SK-N-SH (cell line): Measurements from ENCODE around the gene OTOR. TPM values are rescaled to one million over a fixed set of nuclear protein-coding genes. Genes with fewer than 3 reads are reported as not detected.

Experiments
- CTCF ChIA-PET: fragments of 300-600, 350-600 bp; formaldehyde crosslinking; extraction: SDS; loops from one replicate; lab custom pipeline; 2021; lab: Yijun Ruan, JAX
- POLR2A ChIA-PET: fragments of 350-600 bp; sonication (Branson Sonifier 250); formaldehyde crosslinking; extraction: SDS; loops from one replicate; lab custom pipeline; 2020; ENCODE audit warnings: antibody characterized with exemption, inconsistent platforms; lab: Yijun Ruan, JAX
- DNase-seq: peaks from one replicate; pipeline ENCODE4 v3.0.0; 2012
- H2AFZ ChIP-seq: fragments of 200-600 bp; sonication (generic); 2 replicates; pipeline ENCODE4 v1.8.1; 2016; ENCODE audit warnings: antibody characterized with exemption, mild to moderate bottlenecking, low read depth
- H3F3A ChIP-seq: fragments of 200-600 bp; sonication (generic); replicated peaks from 2 replicates; pipeline ENCODE3; 2016; ENCODE audit warnings: antibody characterized with exemption, mild to moderate bottlenecking; ENCODE audit not compliant: insufficient read depth
- H3K27ac ChIP-seq, 2 experiments: fragments of 200-500 bp in 1 of 2; fragments of 200-600 bp in 1 of 2; sonication (Bioruptor generic) in 1 of 2; sonication (generic), shearing (Covaris generic) in 1 of 2; 2 replicates each; pipeline versions ENCODE4 v1.5.1 to v1.6.1; 2014 to 2016; ENCODE audit warnings: low read depth in 2 of 2, inconsistent platforms in 1 of 2, low read length in 1 of 2, mild to moderate bottlenecking in 1 of 2, mixed read lengths in 1 of 2
- H3K27me3 ChIP-seq: fragments of 200-600 bp; sonication (generic), shearing (Covaris generic); 2 replicates; pipeline ENCODE4 v1.6.1; 2016; ENCODE audit warnings: mixed run types; ENCODE audit not compliant: insufficient read depth
- H3K36me3 ChIP-seq, 2 experiments: fragments of 200-500 bp in 1 of 2; fragments of 200-600 bp in 1 of 2; sonication (Bioruptor generic) in 1 of 2; sonication (generic) in 1 of 2; replicated peaks in 1 of 2; 2 replicates each; pipeline versions ENCODE3 to v1.5.1; 2014 to 2016; ENCODE audit warnings: low read length in 1 of 2, mild to moderate bottlenecking in 1 of 2; ENCODE audit not compliant: insufficient read depth in 2 of 2, control insufficient read depth in 1 of 2
- H3K4me1 ChIP-seq, 2 experiments: fragments of 200-500 bp in 1 of 2; fragments of 200-600 bp in 1 of 2; sonication (Bioruptor generic) in 1 of 2; sonication (generic), shearing (Covaris generic) in 1 of 2; 2 replicates each; pipeline versions ENCODE4 v1.5.1 to v1.6.1; 2014 to 2016; ENCODE audit warnings: low read depth in 1 of 2, low read length in 1 of 2, mixed run types in 1 of 2; ENCODE audit not compliant: insufficient read depth in 2 of 2, control insufficient read depth in 1 of 2
- H3K4me2 ChIP-seq: fragments of 200-600 bp; sonication (generic), shearing (Covaris generic); 2 replicates; pipeline ENCODE4 v1.6.1; 2017; ENCODE audit warnings: mixed run types
- H3K4me3 ChIP-seq, 2 experiments: fragments of 200-500 bp in 1 of 2; fragments of 200-600 bp in 1 of 2; sonication (Bioruptor generic) in 1 of 2; sonication (generic), shearing (Covaris generic) in 1 of 2; 2 replicates each; pipeline versions ENCODE4 v1.5.1 to v1.8.1; 2014 to 2016; ENCODE audit warnings: low read depth in 2 of 2, inconsistent platforms in 1 of 2, low read length in 1 of 2, mild to moderate bottlenecking in 1 of 2, mixed read lengths in 1 of 2, moderate library complexity in 1 of 2
- H3K79me2 ChIP-seq: fragments of 200-600 bp; sonication (generic); 2 replicates; pipeline ENCODE4 v1.8.1; 2017; ENCODE audit warnings: mild to moderate bottlenecking; ENCODE audit not compliant: insufficient read depth
- H3K9ac ChIP-seq: fragments of 200-600 bp; sonication (generic); 2 replicates; pipeline ENCODE4 v1.6.1; 2017; ENCODE audit warnings: mixed run types
- H3K9me2 ChIP-seq: fragments of 200-600 bp; sonication (generic); 2 replicates; pipeline ENCODE4 v1.6.1; 2017; ENCODE audit warnings: mixed run types
- H3K9me3 ChIP-seq: fragments of 200-600 bp; sonication (generic); 2 replicates; pipeline ENCODE4 v1.6.1; 2017; ENCODE audit warnings: mixed run types, mild to moderate bottlenecking, moderate library complexity
- H4K20me1 ChIP-seq: fragments of 200-600 bp; sonication (generic); 2 replicates; pipeline ENCODE4 v1.6.1; 2017; ENCODE audit warnings: mild to moderate bottlenecking, mixed run types; ENCODE audit not compliant: insufficient read depth
- CHD2 ChIP-seq: fragments of 150-350 bp; IDR thresholded peaks from 2 replicates; pipeline ENCODE4 v1.6.1; 2018; ENCODE audit warnings: low read length; ENCODE audit not compliant: partially characterized antibody
- ELF1 ChIP-seq: IDR thresholded peaks from 2 replicates; pipeline ENCODE4 v1.4.0; 2012
- EZH2phosphoT487 ChIP-seq: fragments of 200-600 bp; sonication (generic); IDR thresholded peaks from 2 replicates; pipeline ENCODE4 v1.6.1; 2017; ENCODE audit warnings: low read depth, mixed run types, mild to moderate bottlenecking, antibody characterized with exemption, moderate library complexity, borderline replicate concordance
- FOXM1 ChIP-seq: IDR thresholded peaks from 2 replicates; pipeline ENCODE4 v1.4.0; 2012; ENCODE audit warnings: low read depth, mild to moderate bottlenecking
- GABPA ChIP-seq: IDR thresholded peaks from 2 replicates; pipeline ENCODE4 v1.4.0; 2012; ENCODE audit warnings: low read depth, mild to moderate bottlenecking
- JUND ChIP-seq: IDR thresholded peaks from 2 replicates; pipeline ENCODE4 v1.4.0; 2012
- MEF2A ChIP-seq: IDR thresholded peaks from 2 replicates; pipeline ENCODE4 v1.4.0; 2012; ENCODE audit warnings: low read depth, borderline replicate concordance
- POLR2AphosphoS5 ChIP-seq: IDR thresholded peaks from 2 replicates; pipeline ENCODE4 v1.6.1; 2012; ENCODE audit warnings: low read depth, low read length
- RAD21 ChIP-seq: IDR thresholded peaks from 2 replicates; pipeline ENCODE4 v1.6.1; 2012; ENCODE audit warnings: mild to moderate bottlenecking, low read length
- RCOR1 ChIP-seq: fragments of 150-350 bp; IDR thresholded peaks from 2 replicates; pipeline ENCODE4 v1.6.1; 2017; ENCODE audit warnings: antibody characterized with exemption, low read length
- SMC3 ChIP-seq: IDR thresholded peaks from 2 replicates; pipeline ENCODE4 v1.6.1; 2012; ENCODE audit warnings: low read depth, low read length, improper control_type of control experiment
- YY1 ChIP-seq: IDR thresholded peaks from 2 replicates; pipeline ENCODE4 v1.4.0; 2012; ENCODE audit warnings: low read depth, mild to moderate bottlenecking
- WGBS: methylation state at CpG from one replicate; pipeline ENCODE4 v1.1.6; 2017; ENCODE audit warnings: low lambda C conversion rate; 5-methylcytosine and 5-hydroxymethylcytosine counted together
- polyA plus RNA-seq, 3 experiments: library from polyadenylated mRNA; depleted of rRNA; stranded (reverse); fragments of >200 nt; gene quantifications; 2 replicates each; pipeline ENCODE4 v1.2.3, GENCODE V29; 2012
- TF ChIP-seq, protein P1 (sequence below): IDR thresholded peaks from 2 replicates; pipeline ENCODE4 v1.4.0; 2012; ENCODE audit warnings: low read depth, borderline replicate concordance
- TF ChIP-seq, protein P2 (sequence below): fragments of 200-600 bp; sonication (generic); IDR thresholded peaks from 2 replicates; pipeline ENCODE4 v1.6.1; 2017; ENCODE audit warnings: antibody characterized with exemption, mild to moderate bottlenecking, moderate library complexity
- TF ChIP-seq, protein P3 (sequence below): fragments of 150-350 bp; IDR thresholded peaks from 2 replicates; pipeline ENCODE4 v1.6.1; 2017; ENCODE audit warnings: antibody characterized with exemption, low read length, low read depth, borderline replicate concordance

OTOR gene
- polyA plus RNA-seq, 1 of the 3 experiments (the other 2 are of a cell fraction), result not detected

DNA sequence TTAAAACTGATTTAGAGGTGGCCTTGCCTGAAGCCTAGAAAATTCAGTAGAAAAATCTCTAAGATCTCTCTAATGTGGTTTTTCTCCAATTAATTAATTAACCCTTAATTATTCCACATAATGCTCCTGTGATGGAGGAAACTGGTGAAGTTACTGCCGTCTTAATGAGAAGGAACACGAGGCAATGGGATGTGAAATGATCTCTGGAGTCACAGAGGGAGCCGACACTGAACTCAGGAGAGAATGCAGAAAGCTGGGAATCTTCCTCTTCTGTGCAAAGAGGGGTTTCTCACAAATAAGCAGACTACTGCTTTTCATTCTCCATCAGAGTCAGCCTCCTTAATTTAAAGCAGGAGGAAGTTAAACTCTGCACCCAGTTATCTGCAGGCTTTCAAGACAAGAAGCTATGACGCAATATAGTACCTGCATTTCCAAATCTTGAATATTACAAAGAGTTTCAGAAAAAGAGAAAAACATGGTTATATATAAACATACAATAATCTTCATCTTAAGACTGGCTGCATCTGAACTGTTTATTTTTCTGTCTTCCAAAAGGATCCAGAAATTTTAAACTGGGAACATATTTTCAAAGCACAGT, 36.4 kb upstream of the OTOR start:
- Histone ChIP-seq H3K9me3 (no peaks in the 10 kb centered on the region), H3K9ac (no peak overlapping the region), H3K27me3 (no peaks in the 10 kb centered on the region; the same call in 1 of the 2 replicates), H3K9me2 (no peaks in the 10 kb centered on the region), H2AFZ (no peak overlapping the region), H3K79me2 (no peaks in the 10 kb centered on the region), H3F3A (no peaks in the 10 kb centered on the region), H3K4me1 (no peaks in the 10 kb centered on the region), H3K4me3 (no peak overlapping the region), H3K4me2 (no peak overlapping the region), H3K36me3 (no peaks in the 10 kb centered on the region), H4K20me1 (no peaks in the 10 kb centered on the region), H3K27ac (no peak overlapping the region)
- CTCF ChIA-PET, result no interaction called here
- POLR2A ChIA-PET, result no interaction called here
- WGBS, result 44% methylated on average over 4 of the region's 4 CpGs
- DNase-seq, result no peak
- TF ChIP-seq FOXM1 (no peak), RAD21 (no peak), MEF2A (no peak), GABPA (no peak), POLR2AphosphoS5 (no peak), JUND (no peak), YY1 (no peak), RCOR1 (no peak)
- TF ChIP-seq, protein P1, sequence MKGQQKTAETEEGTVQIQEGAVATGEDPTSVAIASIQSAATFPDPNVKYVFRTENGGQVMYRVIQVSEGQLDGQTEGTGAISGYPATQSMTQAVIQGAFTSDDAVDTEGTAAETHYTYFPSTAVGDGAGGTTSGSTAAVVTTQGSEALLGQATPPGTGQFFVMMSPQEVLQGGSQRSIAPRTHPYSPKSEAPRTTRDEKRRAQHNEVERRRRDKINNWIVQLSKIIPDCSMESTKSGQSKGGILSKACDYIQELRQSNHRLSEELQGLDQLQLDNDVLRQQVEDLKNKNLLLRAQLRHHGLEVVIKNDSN, result no peak

DNA sequence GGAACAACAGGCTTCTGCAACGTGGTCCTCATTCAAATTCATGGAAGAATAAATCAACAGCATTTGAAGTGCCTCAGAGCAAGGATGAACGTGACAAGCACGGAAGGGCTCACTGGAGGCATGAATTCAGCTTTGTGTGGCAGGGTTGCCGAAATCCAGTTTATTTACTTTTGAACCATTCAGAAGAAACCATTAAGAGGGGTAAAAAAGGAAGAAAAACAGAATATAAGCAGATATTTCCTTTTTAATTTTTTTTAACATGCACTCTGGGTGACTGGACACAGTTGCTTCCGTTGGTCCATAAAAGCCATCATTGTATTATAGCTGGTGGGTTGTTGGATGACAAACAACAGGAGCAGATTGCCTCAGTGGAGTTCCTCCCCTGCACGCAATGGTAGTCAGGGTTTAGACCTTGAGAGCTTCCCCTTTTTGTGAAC, 35.6 kb upstream of the OTOR start:
- Histone ChIP-seq H3K4me1 (no peaks in the 10 kb centered on the region), H4K20me1 (no peaks in the 10 kb centered on the region), H3K27me3 (no peaks in the 10 kb centered on the region; the same call in 1 of the 2 replicates), H3F3A (no peaks in the 10 kb centered on the region), H3K4me2 (no peak overlapping the region), H3K9me3 (no peaks in the 10 kb centered on the region), H3K4me3 (no peak overlapping the region), H3K79me2 (no peaks in the 10 kb centered on the region), H3K9me2 (no peaks in the 10 kb centered on the region), H3K9ac (no peak overlapping the region), H3K27ac (no peak overlapping the region), H2AFZ (no peak overlapping the region), H3K36me3 (no peaks in the 10 kb centered on the region)
- TF ChIP-seq POLR2AphosphoS5 (no peak), JUND (no peak), SMC3 (no peak), ELF1 (no peak), CHD2 (no peak), EZH2phosphoT487 (no peak), YY1 (no peak), RAD21 (no peak)
- TF ChIP-seq, protein P2, sequence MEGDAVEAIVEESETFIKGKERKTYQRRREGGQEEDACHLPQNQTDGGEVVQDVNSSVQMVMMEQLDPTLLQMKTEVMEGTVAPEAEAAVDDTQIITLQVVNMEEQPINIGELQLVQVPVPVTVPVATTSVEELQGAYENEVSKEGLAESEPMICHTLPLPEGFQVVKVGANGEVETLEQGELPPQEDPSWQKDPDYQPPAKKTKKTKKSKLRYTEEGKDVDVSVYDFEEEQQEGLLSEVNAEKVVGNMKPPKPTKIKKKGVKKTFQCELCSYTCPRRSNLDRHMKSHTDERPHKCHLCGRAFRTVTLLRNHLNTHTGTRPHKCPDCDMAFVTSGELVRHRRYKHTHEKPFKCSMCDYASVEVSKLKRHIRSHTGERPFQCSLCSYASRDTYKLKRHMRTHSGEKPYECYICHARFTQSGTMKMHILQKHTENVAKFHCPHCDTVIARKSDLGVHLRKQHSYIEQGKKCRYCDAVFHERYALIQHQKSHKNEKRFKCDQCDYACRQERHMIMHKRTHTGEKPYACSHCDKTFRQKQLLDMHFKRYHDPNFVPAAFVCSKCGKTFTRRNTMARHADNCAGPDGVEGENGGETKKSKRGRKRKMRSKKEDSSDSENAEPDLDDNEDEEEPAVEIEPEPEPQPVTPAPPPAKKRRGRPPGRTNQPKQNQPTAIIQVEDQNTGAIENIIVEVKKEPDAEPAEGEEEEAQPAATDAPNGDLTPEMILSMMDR, result no peak
- TF ChIP-seq, protein P1, result no peak
- TF ChIP-seq, protein P3, sequence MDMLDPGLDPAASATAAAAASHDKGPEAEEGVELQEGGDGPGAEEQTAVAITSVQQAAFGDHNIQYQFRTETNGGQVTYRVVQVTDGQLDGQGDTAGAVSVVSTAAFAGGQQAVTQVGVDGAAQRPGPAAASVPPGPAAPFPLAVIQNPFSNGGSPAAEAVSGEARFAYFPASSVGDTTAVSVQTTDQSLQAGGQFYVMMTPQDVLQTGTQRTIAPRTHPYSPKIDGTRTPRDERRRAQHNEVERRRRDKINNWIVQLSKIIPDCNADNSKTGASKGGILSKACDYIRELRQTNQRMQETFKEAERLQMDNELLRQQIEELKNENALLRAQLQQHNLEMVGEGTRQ, result no peak
- DNase-seq, result no peak
- CTCF ChIA-PET, result interaction anchor here (1.5 kb wide), 1 partner anchor 14 kb away, joined by 4 read pairs; no protein-coding TSS in a partner anchor
- POLR2A ChIA-PET, result no interaction called here
- WGBS, result 35% methylated on average over 6 of the region's 6 CpGs
